ENCODE results near the gene SCN4A.

DNA sequence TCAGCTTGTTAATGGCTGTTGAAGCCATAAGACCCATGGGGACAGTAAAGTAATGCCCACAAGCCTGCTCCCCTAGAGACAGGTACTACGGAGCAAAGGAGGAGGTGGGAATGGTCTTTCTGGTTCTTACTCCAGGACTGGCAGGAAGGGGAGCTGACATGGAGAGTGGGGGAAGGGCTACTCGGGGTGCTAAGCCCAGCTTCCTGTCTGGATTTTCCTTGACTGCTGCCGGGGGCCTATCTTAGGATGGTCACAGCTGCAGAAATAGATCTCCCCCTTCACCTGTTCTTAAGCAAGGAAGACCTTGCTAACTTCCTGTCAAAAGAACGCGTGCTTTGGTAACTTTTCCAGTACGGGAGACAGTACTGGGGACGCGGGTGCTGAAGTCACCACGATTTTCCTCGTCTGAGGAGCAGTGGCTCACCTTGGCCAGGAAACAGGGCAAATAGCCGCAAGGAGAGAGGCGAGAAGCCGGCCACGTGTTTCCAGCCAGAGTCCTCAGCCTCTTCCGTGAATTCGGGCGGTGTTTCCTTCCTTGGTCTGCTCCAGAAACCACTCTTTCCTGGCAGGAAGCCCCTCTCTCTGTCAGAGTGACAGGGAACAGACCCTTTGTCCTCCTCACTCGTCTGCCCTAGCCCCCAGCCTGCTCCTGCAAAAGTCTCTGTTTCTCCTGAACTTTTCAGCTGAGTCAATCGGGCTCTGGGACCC is 24.8 kb upstream of the SCN4A start:
- TF ChIP-seq POLR2AphosphoS5 (IDR thresholded peaks at IDR 0.05; ENCODE audit: low read depth, low read length) (no peak), POLR2A (IDR thresholded peaks at IDR 0.05; ENCODE audit: low read depth, low read length) (no peak)
